NB4 (cell line): ENCODE measurements around the gene C20orf141.
A peak's percentile ranks its signal among the peaks of the same experiment; 100 is the strongest.
"Not testable (repeated sequence)": the region's sequence is repeated elsewhere in the genome, so short reads cannot be mapped to it uniquely, and the experiment has no call there.

Experiments used
- DNase-seq: peaks from one replicate; pipeline ENCODE4 v3.0.0; 2010; ENCODE audit warnings: low read depth
- H3K4me3 ChIP-seq: one replicate; pipeline ENCODE4 v1.5.1; 2011; ENCODE audit warnings: mild to moderate bottlenecking, low read depth, low read length, moderate library complexity
- MYC ChIP-seq: IDR thresholded peaks from 2 replicates; pipeline ENCODE4 v1.6.1; 2011; ENCODE audit warnings: low read depth, low read length
- POLR2A ChIP-seq: IDR thresholded peaks from 2 replicates; pipeline ENCODE4 v1.6.1; 2011; ENCODE audit warnings: mild to moderate bottlenecking; ENCODE audit not compliant: insufficient read length; ENCODE audit errors: extremely low read depth
- TF ChIP-seq, protein P1 (sequence below): IDR thresholded peaks from 2 replicates; pipeline ENCODE4 v1.6.1; 2011; ENCODE audit warnings: low read depth, low read length
- TF ChIP-seq, protein P2 (sequence below): IDR thresholded peaks from one replicate; pipeline ENCODE4 v1.5.1; 2012; ENCODE audit warnings: low read depth, low read length

C20orf141 gene, protein sequence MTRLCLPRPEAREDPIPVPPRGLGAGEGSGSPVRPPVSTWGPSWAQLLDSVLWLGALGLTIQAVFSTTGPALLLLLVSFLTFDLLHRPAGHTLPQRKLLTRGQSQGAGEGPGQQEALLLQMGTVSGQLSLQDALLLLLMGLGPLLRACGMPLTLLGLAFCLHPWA

DNA sequence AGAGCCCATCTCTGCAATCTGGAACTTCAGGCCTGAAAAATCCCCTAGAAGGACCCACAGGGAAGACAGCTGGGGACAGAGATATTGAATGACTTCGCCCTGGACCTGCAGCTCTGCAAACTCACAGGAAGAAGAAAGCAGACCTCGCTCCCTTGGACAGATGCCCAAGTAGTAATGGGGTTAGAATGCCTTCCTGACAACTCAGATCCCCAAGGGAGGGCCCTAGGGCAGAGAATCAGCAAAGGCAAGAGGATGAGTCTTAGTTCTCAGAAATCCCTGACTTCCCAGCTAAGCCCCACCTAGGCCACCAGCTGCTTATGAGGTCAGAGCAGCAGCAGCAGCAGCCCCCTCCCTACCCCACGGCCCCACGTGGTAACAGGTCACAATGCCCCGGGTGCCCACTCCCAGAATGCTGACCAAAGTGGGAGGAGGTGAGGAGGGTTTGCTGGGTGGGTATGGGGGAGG lies at the start of gene C20orf141:
Gene C20orf141, plus strand, starts transcription at position 401 of the 465 bp plus-strand sequence. CDS start 198 bp downstream, outside the sequence.
- TF ChIP-seq, protein P1, sequence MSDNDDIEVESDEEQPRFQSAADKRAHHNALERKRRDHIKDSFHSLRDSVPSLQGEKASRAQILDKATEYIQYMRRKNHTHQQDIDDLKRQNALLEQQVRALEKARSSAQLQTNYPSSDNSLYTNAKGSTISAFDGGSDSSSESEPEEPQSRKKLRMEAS, result no peak
- TF ChIP-seq, protein P2, sequence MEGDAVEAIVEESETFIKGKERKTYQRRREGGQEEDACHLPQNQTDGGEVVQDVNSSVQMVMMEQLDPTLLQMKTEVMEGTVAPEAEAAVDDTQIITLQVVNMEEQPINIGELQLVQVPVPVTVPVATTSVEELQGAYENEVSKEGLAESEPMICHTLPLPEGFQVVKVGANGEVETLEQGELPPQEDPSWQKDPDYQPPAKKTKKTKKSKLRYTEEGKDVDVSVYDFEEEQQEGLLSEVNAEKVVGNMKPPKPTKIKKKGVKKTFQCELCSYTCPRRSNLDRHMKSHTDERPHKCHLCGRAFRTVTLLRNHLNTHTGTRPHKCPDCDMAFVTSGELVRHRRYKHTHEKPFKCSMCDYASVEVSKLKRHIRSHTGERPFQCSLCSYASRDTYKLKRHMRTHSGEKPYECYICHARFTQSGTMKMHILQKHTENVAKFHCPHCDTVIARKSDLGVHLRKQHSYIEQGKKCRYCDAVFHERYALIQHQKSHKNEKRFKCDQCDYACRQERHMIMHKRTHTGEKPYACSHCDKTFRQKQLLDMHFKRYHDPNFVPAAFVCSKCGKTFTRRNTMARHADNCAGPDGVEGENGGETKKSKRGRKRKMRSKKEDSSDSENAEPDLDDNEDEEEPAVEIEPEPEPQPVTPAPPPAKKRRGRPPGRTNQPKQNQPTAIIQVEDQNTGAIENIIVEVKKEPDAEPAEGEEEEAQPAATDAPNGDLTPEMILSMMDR, result no peak
- TF ChIP-seq MYC, result no peak
- TF ChIP-seq POLR2A, result no peak
- H3K4me3 ChIP-seq, result no peak within 1 kb of the TSS
- DNase-seq, result peak; percentile 74

DNA sequence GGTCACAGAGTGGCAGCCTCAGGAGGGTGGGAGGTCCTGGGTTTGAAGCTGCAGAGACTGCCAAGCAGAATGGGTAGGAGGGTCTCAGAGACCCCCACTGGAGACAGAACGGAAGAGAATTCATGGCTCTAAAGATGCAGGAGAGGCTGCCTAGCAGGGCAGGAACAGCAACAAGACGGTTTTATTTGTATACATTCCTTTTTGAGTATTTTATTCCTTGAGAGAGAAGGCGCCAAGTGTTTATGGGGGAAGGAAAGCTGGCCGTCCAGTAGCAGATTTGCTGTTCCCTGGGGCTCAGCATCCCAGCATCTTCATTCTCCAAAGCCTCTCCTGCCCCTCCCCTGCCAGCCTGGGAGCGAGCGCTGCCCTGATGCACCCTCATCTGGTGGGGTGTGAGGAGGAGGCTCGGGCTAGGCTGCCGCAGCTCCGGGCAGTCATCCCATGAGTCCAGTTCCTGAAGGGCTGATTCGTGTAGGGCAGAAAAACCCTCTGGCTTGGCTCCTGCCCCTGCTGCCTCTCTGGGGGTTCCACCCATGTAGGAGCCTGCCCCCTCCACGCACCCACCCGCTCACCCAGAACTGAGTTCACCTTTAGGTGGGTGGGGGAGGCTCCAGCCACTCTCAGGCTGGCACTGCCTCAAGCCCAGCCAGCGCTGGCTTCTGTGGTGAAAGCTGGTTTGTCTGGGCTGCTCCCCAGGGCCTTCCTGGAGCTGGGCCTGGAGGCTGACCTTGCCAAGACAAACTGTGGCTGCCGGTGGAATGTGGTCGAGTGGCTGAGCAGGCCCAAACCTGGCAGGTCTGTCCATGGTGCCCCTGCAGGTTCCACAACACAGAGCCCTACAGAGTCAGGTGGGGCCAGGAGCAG lies 46.8 kb upstream of the C20orf141 start:
- TF ChIP-seq, protein P2, result no peak
- TF ChIP-seq, protein P1, result no peak
- TF ChIP-seq POLR2A, result no peak
- TF ChIP-seq MYC, result no peak
- DNase-seq, result no peak

DNA sequence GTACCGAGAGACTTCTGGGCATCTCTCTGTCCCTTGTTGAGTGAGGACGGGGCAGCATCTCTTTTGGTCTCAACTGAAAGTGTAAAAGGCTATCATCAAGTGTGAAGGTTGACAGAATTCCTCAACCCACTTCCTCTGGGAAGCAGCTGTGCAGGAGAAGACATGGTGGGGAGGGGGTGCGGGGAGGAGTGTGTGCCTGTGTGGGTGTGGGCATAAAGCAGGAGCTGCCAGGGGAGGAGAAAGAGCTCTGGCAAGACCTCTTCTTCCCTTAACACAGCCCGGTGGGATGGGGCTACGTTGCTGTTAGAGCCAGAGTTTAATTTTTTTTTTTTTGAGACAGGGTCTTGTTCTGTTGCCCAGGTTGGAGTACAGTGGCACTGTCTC lies 46.2 kb upstream of the C20orf141 start:
- no peak overlapping the region for H3K4me3 ChIP-seq

More for the DNA sequence above, 46.8 kb upstream of the C20orf141 start:
- H3K4me3 ChIP-seq, result no peak overlapping the region

DNA sequence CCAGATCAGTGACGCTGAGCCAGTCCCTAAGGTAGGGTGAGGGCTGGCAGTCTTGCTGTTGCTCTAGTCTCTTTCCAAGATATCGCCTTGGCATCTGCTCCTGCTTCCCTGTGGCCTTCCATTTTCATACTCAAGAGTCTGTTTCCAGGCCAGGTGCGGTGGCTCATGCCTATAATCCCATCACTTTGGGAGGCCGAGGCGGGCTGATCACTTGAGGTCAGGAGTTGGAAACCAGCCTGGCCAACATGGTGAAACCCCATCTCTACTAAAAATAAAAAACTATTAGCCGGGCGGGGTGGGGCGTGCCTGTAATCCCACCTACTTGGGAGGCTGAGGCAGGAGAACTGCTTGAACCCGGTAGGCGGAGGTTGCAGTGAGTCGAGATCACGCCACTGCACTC lies 44.7 kb upstream of the C20orf141 start:
- not testable (repeated sequence) for DNase-seq

More for the DNA sequence above, 46.2 kb upstream of the C20orf141 start:
- no peak for DNase-seq
- TF ChIP-seq, protein P2, result no peak
- no peak for TF ChIP-seq MYC
- TF ChIP-seq POLR2A, result no peak
- TF ChIP-seq, protein P1, result no peak

DNA sequence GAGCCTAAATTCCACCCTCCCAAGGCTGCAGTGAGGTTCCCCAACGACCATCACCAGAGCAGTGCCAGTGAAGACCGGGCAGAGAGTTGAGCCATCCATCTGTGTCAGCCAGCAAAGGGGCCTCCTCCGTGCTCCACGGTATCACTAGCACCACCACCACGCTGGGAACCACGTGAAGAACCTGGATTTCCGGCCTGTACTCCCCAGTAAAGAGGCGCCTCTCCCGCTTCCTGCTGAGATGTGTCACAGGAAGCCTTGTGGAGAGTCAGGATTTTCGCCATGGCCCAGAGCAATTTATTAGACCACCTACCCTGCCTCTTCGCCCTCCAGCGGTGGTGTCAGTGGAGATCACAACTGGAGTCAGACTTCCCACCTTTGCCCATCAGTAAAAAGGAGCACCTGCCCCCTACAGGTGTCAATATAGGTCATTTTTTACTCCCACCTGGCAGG lies 43.1 kb upstream of the C20orf141 start:
- TF ChIP-seq MYC, result no peak
- TF ChIP-seq, protein P2, result no peak
- no peak for TF ChIP-seq POLR2A
- TF ChIP-seq, protein P1, result no peak
- DNase-seq, result no peak
- H3K4me3 ChIP-seq, result no peak overlapping the region

More for the DNA sequence above, 44.7 kb upstream of the C20orf141 start:
- H3K4me3 ChIP-seq, result not testable (repeated sequence)

DNA sequence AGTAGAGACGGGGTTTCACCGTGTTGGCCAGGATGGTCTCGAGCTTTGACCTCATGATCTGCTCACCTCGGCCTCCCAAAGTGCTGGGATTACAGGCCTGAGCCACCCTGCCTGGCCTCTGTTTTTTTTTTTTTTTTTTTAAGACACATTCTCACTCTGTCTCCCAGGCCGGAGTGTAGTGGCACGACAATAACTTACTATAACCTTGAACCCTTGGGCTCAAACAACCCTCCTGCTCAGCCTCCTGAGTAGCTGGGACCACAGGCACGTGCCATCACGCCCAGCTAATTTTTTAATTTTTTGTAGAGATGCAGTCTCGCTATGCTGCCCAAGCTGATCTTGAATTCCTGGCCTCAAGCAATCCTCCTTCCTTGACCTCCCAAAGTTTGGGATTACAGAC lies 41.0 kb upstream of the C20orf141 start:
- DNase-seq, result no peak
- TF ChIP-seq, protein P2, result no peak
- TF ChIP-seq, protein P1, result no peak
- no peak for TF ChIP-seq MYC
- no peak for TF ChIP-seq POLR2A
- no peak overlapping the region for H3K4me3 ChIP-seq
